Suprapubic skin (tissue), 4 donors: ENCODE measurements around the gene PAX5.

Experiments
- CTCF ChIP-seq, 2 donors: fragments of 200-600 bp in 1 of 2; fragments of 450-650 bp in 1 of 2; sonication (generic) in 1 of 2; IDR thresholded peaks; one replicate each; pipeline ENCODE4 v1.5.1; 2016 to 2019; ENCODE audit warnings: antibody characterized with exemption in 2 of 2, mild to moderate bottlenecking in 1 of 2, moderate library complexity in 1 of 2
- EP300 ChIP-seq: sonication (generic); formaldehyde crosslinking; IDR thresholded peaks from one replicate; pipeline ENCODE4 v1.6.1; 2017; ENCODE audit warnings: antibody characterized with exemption
- POLR2A ChIP-seq, 2 donors: fragments of 450-650 bp; IDR thresholded peaks; one replicate each; pipeline ENCODE4 v1.6.1; 2017; ENCODE audit warnings: antibody characterized with exemption in 2 of 2, mild to moderate bottlenecking in 2 of 2, moderate library complexity in 2 of 2
- POLR2AphosphoS5 ChIP-seq, 3 donors: sonication (generic); formaldehyde crosslinking; IDR thresholded peaks; one replicate each; pipeline ENCODE4 v1.6.1; 2017; ENCODE audit warnings: antibody characterized with exemption in 3 of 3

- TF ChIP-seq POLR2A (IDR thresholded peaks at IDR 0.05) (no peak), CTCF (IDR thresholded peaks at IDR 0.05) (no peak), POLR2AphosphoS5 (IDR thresholded peaks at IDR 0.05) (no peak), EP300 (no peak)
These were observed 242.7 kb downstream of the PAX5 start for GRCh38 chr9:36791222-36791950.
